Breast epithelium (tissue), 3 donors: ENCODE results near the gene ZBTB24.
"Not testable (repeated sequence)": the region's sequence is repeated elsewhere in the genome, so short reads cannot be mapped to it uniquely, and the experiment has no call there.

Source experiments
- CTCF ChIP-seq, 3 donors: fragments of 450-650 bp; IDR thresholded peaks; one replicate each; pipeline ENCODE4 v1.5.1; 2016 to 2017; ENCODE audit warnings: antibody characterized with exemption in 3 of 3, mild to moderate bottlenecking in 3 of 3, moderate library complexity in 3 of 3
- POLR2A ChIP-seq: fragments of 450-650 bp; IDR thresholded peaks from one replicate; pipeline ENCODE4 v1.6.1; 2016; ENCODE audit warnings: antibody characterized with exemption, mild to moderate bottlenecking, moderate library complexity
- POLR2AphosphoS5 ChIP-seq, 3 donors: sonication (generic); formaldehyde crosslinking; IDR thresholded peaks; one replicate each; pipeline ENCODE4 v1.6.1; 2017; ENCODE audit warnings: antibody characterized with exemption in 3 of 3

- not testable (repeated sequence) for TF ChIP-seq POLR2A; CTCF (IDR thresholded peaks at IDR 0.05); POLR2AphosphoS5 (IDR thresholded peaks at IDR 0.05)
Measured at GRCh38 chr6:109461205-109461604, 21.8 kb downstream of the ZBTB24 start.
